ENCODE results near the gene GTF2F1. TPM values are rescaled to one million over a fixed set of nuclear protein-coding genes. Genes with fewer than 3 reads are reported as not detected.

The GTF2F1 gene
- total and polyA plus RNA-seq, 2 experiments from 2014 or later: 43.0 to 96.7 TPM

DNA sequence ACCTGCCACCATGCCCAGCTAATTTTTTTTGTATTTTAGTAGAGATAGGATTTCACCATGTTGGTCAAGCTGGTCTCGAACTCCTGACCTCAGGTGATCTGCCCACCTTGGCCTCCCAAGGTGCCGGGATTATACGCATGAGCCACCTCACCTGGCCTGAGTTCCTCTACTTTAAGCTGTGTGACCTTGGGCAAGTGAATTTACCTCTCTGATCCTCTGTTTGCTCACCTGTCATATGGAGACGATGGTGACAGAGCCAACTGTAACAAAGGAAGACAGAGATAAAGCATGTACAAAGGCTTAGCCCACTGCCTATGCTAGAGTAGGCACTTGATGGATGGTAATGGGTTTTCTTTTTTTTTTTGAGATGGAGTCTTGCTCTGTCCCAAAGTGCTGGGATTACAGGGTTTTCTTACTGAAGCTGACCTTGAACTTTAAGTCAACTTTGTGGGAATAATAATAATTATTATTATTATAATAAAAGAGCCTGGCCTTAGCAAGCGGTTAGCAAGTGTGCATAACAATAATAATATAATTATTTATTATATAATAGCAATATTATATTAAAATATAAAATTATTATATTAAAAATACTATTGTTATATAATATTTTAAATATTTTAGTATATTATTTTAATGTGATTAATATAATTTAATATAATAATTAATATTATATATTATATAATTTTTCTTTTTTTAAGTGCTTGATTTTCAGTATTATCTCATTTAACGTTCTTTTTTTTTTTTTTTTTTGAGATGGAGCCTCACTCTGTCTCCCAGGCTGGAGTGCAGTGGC, 58.3 kb downstream of the GTF2F1 start:
- H3K9me3 ChIP-seq (ENCODE audit: low read depth): no peaks in the 10 kb centered on the region
- H3K4me3 ChIP-seq: no peak overlapping the region
- H3K36me3 ChIP-seq: no peaks in the 10 kb centered on the region
- H3K27ac ChIP-seq: no peak overlapping the region
- no peak for DNase-seq (ENCODE audit: low read depth in 1 of 2, low spot score in 1 of 2)
- H3K4me1 ChIP-seq (ENCODE audit: low read depth): no peaks in the 10 kb centered on the region
- TF ChIP-seq, protein P1, sequence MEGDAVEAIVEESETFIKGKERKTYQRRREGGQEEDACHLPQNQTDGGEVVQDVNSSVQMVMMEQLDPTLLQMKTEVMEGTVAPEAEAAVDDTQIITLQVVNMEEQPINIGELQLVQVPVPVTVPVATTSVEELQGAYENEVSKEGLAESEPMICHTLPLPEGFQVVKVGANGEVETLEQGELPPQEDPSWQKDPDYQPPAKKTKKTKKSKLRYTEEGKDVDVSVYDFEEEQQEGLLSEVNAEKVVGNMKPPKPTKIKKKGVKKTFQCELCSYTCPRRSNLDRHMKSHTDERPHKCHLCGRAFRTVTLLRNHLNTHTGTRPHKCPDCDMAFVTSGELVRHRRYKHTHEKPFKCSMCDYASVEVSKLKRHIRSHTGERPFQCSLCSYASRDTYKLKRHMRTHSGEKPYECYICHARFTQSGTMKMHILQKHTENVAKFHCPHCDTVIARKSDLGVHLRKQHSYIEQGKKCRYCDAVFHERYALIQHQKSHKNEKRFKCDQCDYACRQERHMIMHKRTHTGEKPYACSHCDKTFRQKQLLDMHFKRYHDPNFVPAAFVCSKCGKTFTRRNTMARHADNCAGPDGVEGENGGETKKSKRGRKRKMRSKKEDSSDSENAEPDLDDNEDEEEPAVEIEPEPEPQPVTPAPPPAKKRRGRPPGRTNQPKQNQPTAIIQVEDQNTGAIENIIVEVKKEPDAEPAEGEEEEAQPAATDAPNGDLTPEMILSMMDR (IDR thresholded peaks at IDR 0.05; ENCODE audit: low read depth, low read length): no peak
- no peaks in the 10 kb centered on the region for H3K27me3 ChIP-seq

DNA sequence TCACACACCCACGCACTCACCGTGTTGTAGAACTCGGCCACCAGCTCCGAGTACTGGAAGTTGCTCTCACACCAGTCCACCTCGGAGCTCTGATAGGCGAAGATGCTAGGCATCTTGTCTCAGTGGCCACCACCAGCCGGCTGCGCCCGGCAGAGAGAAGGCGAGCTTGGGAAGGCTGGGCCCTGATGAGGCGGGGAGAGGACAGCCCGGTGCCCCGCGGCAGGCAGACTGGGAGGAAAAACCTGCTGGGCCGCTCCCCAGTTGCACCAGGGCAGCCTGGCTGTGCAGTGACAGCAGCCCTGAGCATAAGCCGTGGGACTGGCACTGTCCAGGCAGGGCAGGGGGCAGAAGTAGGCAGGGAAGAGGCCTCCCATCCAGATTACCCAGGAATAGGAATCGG, 59.5 kb downstream of the GTF2F1 start, which contains the start of gene ACER1:
Gene ACER1 (minus strand): TSS at position 174 of the 400 bp plus-strand sequence. CDS start 61 bp downstream, at position 113.
- no peak for DNase-seq (ENCODE audit: low read depth in 1 of 2, low spot score in 1 of 2)
- Histone ChIP-seq H3K4me3 (no peak within 1 kb of the TSS), H3K36me3 (no peaks in the 10 kb centered on the region), H3K27ac (no peak within 1 kb of the TSS), H3K9me3 (ENCODE audit: low read depth) (no peaks in the 10 kb centered on the region), H3K4me1 (ENCODE audit: low read depth) (no peaks in the 10 kb centered on the region), H3K27me3 (no peaks in the 10 kb centered on the region)
- TF ChIP-seq, protein P1 (IDR thresholded peaks at IDR 0.05; ENCODE audit: low read depth, low read length): no peak

Other genes starting within 250 kb of the GTF2F1 start
- gene MLLT1, start 113.2 kb downstream of the GTF2F1 start, total RNA-seq: 46.9 and 54.1 TPM in 2 replicates
- 25.7 and 31.1 TPM in 2 replicates for gene MLLT1, start 113.2 kb downstream of the GTF2F1 start, polyA plus RNA-seq
- not detected in 2 replicates for gene ACER1, start 59.6 kb downstream of the GTF2F1 start, total RNA-seq
- not detected in 2 replicates for gene ACER1, start 59.6 kb downstream of the GTF2F1 start, polyA plus RNA-seq
- 98.0 and 141 TPM in 2 replicates for gene CLPP, start 31.6 kb downstream of the GTF2F1 start, total RNA-seq
- gene CLPP, start 31.6 kb downstream of the GTF2F1 start, polyA plus RNA-seq: 122 and 124 TPM in 2 replicates
- 171 and 266 TPM in 2 replicates for gene ALKBH7, start 20.4 kb downstream of the GTF2F1 start, total RNA-seq
- gene ALKBH7, start 20.4 kb downstream of the GTF2F1 start, polyA plus RNA-seq: 126 and 153 TPM in 2 replicates
- 1.9 and 3.0 TPM in 2 replicates for gene PSPN, start 17.2 kb downstream of the GTF2F1 start, total RNA-seq
- gene PSPN, start 17.2 kb downstream of the GTF2F1 start, polyA plus RNA-seq: 2.7 and 3.0 TPM in 2 replicates
- 237 and 320 TPM in 2 replicates for gene KHSRP, start 31.6 kb upstream of the GTF2F1 start, total RNA-seq
- gene KHSRP, start 31.6 kb upstream of the GTF2F1 start, polyA plus RNA-seq: 262 and 350 TPM in 2 replicates
- gene SLC25A41, start 40.6 kb upstream of the GTF2F1 start, total RNA-seq: 1.0 and 1.9 TPM in 2 replicates
- gene SLC25A41, start 40.6 kb upstream of the GTF2F1 start, polyA plus RNA-seq: 0.96 and 1.7 TPM in 2 replicates
- 157 and 207 TPM in 2 replicates for gene SLC25A23, start 66.6 kb upstream of the GTF2F1 start, total RNA-seq
- gene SLC25A23, start 66.6 kb upstream of the GTF2F1 start, polyA plus RNA-seq: 125 and 143 TPM in 2 replicates
- gene CRB3, start 71.1 kb upstream of the GTF2F1 start, total RNA-seq: 0.99 and 2.9 TPM in 2 replicates
- 1.1 and 2.6 TPM in 2 replicates for gene CRB3, start 71.1 kb upstream of the GTF2F1 start, polyA plus RNA-seq
- gene DENND1C, start 88.6 kb upstream of the GTF2F1 start, total RNA-seq: 0.18 and 4.9 TPM in 2 replicates
- 1.8 and 10.4 TPM in 2 replicates for gene DENND1C, start 88.6 kb upstream of the GTF2F1 start, polyA plus RNA-seq
- gene TUBB4A, start 109.1 kb upstream of the GTF2F1 start, total RNA-seq: 10.5 and 18.2 TPM in 2 replicates
- gene TUBB4A, start 109.1 kb upstream of the GTF2F1 start, polyA plus RNA-seq: 21.6 and 41.3 TPM in 2 replicates
- gene TNFSF9, start 137.9 kb upstream of the GTF2F1 start, total RNA-seq: 0.81 and 1.3 TPM in 2 replicates
- 1.5 and 3.0 TPM in 2 replicates for gene TNFSF9, start 137.9 kb upstream of the GTF2F1 start, polyA plus RNA-seq
- not detected in 2 replicates for gene CD70, start 198.0 kb upstream of the GTF2F1 start, total RNA-seq
- gene CD70, start 198.0 kb upstream of the GTF2F1 start, polyA plus RNA-seq: 0.91 TPM in 1 of 2 replicates, not detected in the other

All from cardiac muscle cell (in vitro differentiated cells and primary cell).